GM23338 (cell line): Measurements from ENCODE around the gene COMP.

Source experiments
- CREB1 ChIP-seq: fragments of 250-450 bp; sonication (Bioruptor Pico); IDR thresholded peaks from 2 replicates; pipeline ENCODE4 v1.5.0; 2020; ENCODE audit warnings: low read depth, mild to moderate bottlenecking, moderate library complexity
- CTCF ChIP-seq, 2 experiments: fragments of 200-600 bp in 1 of 2; sonication (generic) in 1 of 2; conservative IDR thresholded peaks; 2 replicates each; pipeline versions ENCODE4 v1.5.1 to v1.6.1; 2016 to 2017; ENCODE audit warnings: antibody characterized with exemption in 2 of 2, low read depth in 2 of 2, mild to moderate bottlenecking in 2 of 2, moderate library complexity in 1 of 2
- EZH2 ChIP-seq: fragments of 200-600 bp; sonication (generic); IDR thresholded peaks from one replicate; pipeline ENCODE4 v1.8.0; 2017; ENCODE audit warnings: antibody characterized with exemption, mild to moderate bottlenecking, low read depth; ENCODE audit not compliant: unreplicated experiment
- EZH2phosphoT487 ChIP-seq: fragments of 200-600 bp; sonication (generic); IDR thresholded peaks from one replicate; pipeline ENCODE4 v1.8.1; 2018; ENCODE audit warnings: antibody characterized with exemption; ENCODE audit not compliant: unreplicated experiment
- JUNB ChIP-seq: IDR thresholded peaks from one replicate; pipeline ENCODE4 v1.6.1; 2016; ENCODE audit warnings: antibody characterized with exemption; ENCODE audit not compliant: unreplicated experiment
- POLR2AphosphoS5 ChIP-seq: IDR thresholded peaks from 2 replicates; pipeline ENCODE4 v1.6.1; 2016; ENCODE audit warnings: antibody characterized with exemption, low read depth
- STAT1 ChIP-seq: IDR thresholded peaks from one replicate; pipeline ENCODE4 v1.6.1; 2016; ENCODE audit warnings: antibody characterized with exemption; ENCODE audit not compliant: unreplicated experiment
- ZNF462 ChIP-seq: fragments of 250-450 bp; sonication (Bioruptor Pico); IDR thresholded peaks from 2 replicates; pipeline ENCODE4 v1.5.0; 2020; ENCODE audit warnings: mild to moderate bottlenecking, moderate library complexity
- TF ChIP-seq, protein P1 (sequence below): IDR thresholded peaks from one replicate; pipeline ENCODE4 v1.6.1; 2018; ENCODE audit warnings: antibody characterized with exemption; ENCODE audit not compliant: unreplicated experiment
- TF ChIP-seq, protein P2 (sequence below): IDR thresholded peaks from 2 replicates; pipeline ENCODE4 v1.6.1; 2016; ENCODE audit warnings: antibody characterized with exemption

- TF ChIP-seq CTCF (conservative IDR thresholded peaks at IDR 0.05; ENCODE audit: low read depth in 2 of 2) (no peak), EZH2 (no peak), EZH2phosphoT487 (no peak), POLR2AphosphoS5 (no peak), CREB1 (CRISPR knock-in tag) (no peak), ZNF462 (no peak), JUNB (no peak), STAT1 (no peak)
- TF ChIP-seq, protein P1, sequence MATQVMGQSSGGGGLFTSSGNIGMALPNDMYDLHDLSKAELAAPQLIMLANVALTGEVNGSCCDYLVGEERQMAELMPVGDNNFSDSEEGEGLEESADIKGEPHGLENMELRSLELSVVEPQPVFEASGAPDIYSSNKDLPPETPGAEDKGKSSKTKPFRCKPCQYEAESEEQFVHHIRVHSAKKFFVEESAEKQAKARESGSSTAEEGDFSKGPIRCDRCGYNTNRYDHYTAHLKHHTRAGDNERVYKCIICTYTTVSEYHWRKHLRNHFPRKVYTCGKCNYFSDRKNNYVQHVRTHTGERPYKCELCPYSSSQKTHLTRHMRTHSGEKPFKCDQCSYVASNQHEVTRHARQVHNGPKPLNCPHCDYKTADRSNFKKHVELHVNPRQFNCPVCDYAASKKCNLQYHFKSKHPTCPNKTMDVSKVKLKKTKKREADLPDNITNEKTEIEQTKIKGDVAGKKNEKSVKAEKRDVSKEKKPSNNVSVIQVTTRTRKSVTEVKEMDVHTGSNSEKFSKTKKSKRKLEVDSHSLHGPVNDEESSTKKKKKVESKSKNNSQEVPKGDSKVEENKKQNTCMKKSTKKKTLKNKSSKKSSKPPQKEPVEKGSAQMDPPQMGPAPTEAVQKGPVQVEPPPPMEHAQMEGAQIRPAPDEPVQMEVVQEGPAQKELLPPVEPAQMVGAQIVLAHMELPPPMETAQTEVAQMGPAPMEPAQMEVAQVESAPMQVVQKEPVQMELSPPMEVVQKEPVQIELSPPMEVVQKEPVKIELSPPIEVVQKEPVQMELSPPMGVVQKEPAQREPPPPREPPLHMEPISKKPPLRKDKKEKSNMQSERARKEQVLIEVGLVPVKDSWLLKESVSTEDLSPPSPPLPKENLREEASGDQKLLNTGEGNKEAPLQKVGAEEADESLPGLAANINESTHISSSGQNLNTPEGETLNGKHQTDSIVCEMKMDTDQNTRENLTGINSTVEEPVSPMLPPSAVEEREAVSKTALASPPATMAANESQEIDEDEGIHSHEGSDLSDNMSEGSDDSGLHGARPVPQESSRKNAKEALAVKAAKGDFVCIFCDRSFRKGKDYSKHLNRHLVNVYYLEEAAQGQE: no peak
- TF ChIP-seq, protein P2, sequence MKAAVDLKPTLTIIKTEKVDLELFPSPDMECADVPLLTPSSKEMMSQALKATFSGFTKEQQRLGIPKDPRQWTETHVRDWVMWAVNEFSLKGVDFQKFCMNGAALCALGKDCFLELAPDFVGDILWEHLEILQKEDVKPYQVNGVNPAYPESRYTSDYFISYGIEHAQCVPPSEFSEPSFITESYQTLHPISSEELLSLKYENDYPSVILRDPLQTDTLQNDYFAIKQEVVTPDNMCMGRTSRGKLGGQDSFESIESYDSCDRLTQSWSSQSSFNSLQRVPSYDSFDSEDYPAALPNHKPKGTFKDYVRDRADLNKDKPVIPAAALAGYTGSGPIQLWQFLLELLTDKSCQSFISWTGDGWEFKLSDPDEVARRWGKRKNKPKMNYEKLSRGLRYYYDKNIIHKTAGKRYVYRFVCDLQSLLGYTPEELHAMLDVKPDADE: no peak
Observed at GRCh38 chr19:18794029-18794313, 2.9 kb upstream of the COMP start.
